Keratinocyte (primary cell): ENCODE results near the gene KAT7.

Experiments used
- CTCF ChIP-seq, 3 experiments: IDR thresholded peaks in 1 of 3; conservative IDR thresholded peaks in 1 of 3; optimal IDR thresholded peaks in 1 of 3; 2 replicates in 2 of 3; 3 replicates in 1 of 3; pipeline versions ENCODE3 to v1.5.1; 2011; ENCODE audit warnings: low read length in 3 of 3, mild to moderate bottlenecking in 3 of 3, moderate library complexity in 2 of 3, control low read depth in 1 of 3, inconsistent platforms in 1 of 3; ENCODE audit not compliant: insufficient read depth in 2 of 3; ENCODE audit errors: extremely low read depth in 1 of 3
- EZH2 ChIP-seq: IDR thresholded peaks from one replicate; pipeline ENCODE4 v1.6.1; 2012; ENCODE audit warnings: inconsistent platforms, mild to moderate bottlenecking, low read length, moderate library complexity

- no peak for TF ChIP-seq CTCF (optimal IDR thresholded peaks at IDR 0.05 in 1 of 3, IDR thresholded peaks at IDR 0.05 in 1 of 3, conservative IDR thresholded peaks at IDR 0.05 in 1 of 3; ENCODE audit: extremely low read depth in 1 of 3, insufficient read depth in 2 of 3, low read length in 3 of 3)
- TF ChIP-seq EZH2 = no peak
Measured at GRCh38 chr17:49882434-49882833, 94.0 kb downstream of the KAT7 start.
